GM21737 (cell line): ENCODE results near the gene AKAP8.
"Not testable (repeated sequence)": the region's sequence is repeated elsewhere in the genome, so short reads cannot be mapped to it uniquely, and the experiment has no call there.

Source experiments
- ATAC-seq: cut with Tn5 transposase; IDR thresholded peaks from one replicate; pipeline ENCODE4 v1.9.1; 2021; ENCODE audit warnings: mild to moderate bottlenecking, moderate library complexity; ENCODE audit not compliant: unreplicated experiment

The AKAP8 gene

DNA sequence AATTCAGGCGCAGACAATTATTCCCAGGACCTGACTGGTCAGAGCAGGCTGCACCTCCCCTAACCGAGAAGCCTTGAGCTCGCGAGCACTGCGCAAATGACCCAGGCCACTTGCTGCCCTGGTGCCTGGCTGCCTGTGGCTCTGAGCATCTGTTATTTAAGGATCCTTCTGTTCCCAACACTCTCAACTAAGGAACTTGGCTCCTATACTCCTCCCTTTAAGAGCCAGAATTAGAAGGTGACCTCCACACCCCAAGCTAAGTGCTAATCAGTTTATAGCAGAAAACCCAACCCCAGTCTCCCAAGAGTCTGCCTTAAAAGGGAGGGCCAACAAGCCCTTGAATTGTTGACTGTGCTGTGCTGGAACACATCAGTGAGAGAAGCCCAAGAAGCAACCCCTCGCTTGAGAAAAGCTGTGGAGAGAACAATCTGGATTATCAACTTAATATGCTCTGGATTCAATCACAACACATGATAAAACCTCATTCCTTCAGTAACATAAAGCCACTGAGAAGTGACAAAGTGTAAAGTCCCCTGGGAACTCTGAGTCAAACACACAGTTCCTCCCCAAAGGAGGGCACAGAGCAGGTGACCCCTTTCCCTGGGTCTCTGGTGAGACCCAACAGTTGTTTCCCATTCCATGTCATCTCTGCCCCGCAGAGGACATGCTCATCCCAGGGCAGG is 24.7 kb upstream of the AKAP8 start:
- no peak for ATAC-seq

DNA sequence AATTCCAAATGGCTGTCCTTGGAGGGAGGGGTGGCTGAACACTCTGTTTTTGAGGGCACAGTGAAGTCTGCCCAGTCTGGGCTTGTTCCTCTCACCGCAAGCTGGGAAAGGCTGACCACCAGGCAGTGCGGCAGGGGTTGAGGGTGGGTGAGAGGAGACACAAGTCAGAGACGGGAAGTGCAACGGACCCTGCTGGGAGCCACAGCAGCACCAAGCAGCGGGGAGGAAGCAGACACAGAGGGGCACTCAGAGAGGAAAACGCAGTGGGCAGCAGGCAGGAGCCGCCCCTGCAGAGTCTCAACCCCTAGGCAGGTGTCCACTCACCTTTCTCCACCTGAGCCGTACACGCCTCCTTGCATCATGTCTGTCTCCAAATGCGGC is 23.6 kb upstream of the AKAP8 start:
- no peak for ATAC-seq

DNA sequence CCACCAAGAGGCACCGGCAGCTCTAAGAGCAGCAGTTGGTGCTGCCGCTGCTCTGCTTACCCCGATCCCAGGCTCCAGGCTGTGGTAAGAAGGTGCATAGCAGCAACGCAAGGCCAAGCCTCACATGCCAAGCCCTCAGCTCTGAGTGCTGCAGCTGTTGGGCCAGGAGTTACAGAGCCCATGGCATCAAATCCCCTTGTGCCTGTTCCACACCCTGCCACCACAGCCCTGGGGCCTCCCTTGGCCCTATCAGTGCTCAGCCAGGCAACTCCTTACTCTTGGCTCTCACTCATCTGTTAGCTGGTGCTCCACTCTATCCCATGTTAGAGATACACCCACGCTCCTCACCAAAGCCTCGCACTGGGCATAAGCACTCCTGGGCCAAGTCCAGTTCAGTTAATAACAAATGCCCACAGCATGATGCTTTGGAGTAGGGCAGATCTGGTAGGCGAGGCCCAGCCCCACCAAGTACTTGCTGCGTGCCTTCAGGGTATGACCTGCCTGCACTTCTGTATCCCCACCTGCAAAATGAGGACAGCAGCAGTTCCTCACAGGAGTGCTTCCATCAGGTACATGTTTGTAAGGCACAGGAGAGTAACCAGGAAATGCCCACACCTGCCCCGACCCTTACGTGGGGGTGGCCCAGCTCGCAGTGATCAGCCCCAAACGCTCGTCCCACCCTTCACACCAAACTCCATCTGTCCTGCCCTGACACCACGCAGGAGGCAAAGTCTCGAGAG is 23.0 kb upstream of the AKAP8 start:
- no peak for ATAC-seq

DNA sequence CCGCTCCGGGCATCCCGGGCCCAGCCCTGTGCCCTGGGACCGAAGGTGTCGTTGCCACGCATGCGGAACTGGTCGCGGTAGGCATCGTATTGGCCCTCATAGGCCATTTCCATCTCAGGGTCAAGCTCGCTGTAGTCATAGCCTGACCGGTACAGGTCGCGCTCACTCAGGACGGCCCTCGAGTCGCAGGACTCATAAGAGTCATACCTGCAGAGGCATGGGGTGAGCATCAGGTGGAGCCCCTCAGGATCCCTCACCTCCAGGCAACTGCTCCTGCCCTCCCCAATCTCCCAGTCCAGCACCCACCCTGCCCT is 21.8 kb upstream of the AKAP8 start:
- ATAC-seq = no peak

DNA sequence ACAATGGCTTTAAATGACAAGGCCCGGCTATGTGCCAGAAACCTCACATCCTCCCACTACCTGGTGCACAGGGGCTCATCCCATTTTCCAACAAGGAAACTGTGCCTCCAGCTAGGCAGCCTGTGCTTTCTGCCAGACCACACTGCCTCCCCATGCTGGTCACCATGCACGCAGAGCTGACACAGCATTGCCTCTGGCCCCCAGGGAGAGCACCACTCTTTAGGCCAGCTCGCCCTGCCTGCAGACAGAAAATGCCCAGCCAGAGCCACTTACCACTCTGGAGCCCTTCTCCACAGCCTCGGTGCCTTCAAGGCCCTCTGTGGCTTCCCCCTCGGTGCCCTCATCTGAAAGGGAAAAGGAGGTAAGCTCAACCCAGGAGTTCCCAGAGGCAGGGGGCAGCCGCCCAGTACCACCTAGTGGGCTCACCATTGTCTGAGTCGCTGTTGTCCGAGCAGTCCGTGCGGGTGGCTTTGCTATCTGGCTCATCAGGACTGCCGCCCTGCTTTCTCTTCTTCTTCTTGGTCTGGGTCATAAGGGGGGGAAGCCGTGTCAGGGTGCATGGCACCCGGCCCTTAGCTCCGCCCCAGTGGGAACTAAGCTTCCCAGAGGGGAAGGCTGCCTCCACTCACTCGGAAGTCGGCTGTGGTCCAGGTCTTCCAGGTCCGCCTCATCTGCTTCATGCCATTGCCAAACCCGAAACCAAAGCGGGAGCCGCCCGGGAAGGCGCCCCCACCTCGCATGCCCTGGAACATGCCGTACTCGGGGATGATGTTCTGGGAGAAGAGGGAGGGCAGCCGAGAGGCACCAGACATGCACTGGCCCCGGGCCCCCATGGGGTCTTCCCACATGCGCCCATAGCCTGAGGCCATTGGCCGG is 21.2 kb upstream of the AKAP8 start:
- ATAC-seq = no peak

DNA sequence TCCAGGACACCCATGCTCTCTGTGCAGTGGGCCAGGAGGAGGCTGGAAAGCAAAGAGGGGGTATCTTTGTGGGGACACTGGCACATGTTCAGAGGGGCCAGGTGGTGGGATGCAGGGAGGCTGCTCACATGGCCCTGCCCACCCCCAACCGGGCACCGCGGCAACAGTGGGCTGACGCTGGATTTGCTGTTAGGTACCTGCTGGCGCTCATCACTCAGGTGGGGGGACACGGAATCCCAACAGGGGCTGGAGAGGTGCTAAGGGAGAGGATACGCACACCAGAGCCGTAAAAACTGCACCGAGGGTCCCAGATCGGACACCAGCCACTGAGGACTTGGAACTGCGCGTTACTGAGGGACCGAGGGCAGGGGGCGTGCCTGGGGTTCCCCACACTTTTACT is 20.0 kb upstream of the AKAP8 start:
- ATAC-seq = no peak

DNA sequence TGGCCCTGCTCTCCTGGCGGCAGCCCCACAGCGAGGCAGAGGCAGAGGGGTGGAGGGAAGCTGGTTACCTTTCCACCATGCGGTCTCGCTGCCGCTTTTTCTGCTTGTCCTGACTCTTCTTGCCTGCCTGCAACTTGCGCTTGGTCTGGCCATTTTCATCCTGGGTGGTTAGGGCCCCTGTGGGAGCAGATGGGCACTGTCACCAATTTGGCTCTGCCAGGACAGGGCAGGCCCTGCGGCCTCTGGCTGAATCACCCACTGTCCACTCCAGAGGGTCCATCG is 19.6 kb upstream of the AKAP8 start:
- no peak for ATAC-seq

DNA sequence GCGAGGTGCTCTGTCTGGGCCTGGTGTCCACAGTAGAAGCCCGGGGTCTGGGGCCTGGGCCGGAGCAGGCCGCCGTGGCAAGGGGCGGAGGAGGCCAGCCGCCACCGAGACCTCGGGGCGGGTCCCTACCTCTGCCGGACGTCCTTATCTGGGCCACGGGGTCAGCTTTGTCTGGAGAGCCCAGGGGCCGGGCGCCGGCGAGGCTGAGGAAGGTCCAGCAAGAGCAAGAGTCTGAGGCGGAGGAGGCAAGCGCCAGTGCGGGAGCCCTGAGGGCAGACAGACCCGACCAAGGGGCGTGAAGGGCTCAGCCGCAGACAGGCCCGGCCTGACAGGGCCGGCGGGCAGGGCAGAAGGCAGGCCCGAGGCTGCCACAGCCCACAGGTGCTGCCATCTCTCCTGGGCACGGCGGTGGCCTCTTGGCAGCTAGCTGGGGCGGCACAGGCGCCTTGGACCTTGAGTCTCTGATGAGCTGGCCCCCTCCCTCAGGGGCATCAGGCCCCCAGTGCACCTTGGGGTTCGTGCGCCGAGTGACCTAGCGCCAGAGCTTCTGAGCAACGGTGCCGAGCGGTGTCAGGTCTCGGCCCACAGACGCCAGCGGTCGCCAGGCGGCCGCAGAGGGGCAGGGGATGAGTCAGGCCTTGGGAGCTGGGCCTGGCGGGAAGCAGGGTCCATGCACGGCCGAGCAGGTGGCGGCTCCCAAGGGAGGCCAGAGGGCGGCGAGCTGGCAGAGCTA is 19.1 kb upstream of the AKAP8 start:
- ATAC-seq = no peak

DNA sequence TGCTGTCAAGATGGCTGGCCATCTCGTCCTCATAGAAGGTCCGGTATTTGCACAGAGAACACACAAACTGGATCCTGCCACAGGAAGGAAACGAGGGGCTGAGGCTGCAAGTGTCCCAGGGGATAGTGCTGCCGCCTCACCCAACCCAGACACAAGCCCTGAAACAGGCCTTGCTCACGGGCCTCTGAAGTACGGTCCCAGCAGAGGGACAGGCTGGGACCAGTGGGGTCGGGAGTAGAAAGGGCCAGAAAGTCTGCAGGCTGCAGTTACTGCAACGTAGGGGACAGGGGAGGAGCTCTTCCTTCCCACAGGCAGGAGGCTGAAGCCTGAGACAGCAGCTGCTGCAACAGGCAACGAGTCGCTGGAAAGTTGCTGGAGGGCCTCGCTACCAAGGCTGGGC is 18.2 kb upstream of the AKAP8 start:
- no peak for ATAC-seq

DNA sequence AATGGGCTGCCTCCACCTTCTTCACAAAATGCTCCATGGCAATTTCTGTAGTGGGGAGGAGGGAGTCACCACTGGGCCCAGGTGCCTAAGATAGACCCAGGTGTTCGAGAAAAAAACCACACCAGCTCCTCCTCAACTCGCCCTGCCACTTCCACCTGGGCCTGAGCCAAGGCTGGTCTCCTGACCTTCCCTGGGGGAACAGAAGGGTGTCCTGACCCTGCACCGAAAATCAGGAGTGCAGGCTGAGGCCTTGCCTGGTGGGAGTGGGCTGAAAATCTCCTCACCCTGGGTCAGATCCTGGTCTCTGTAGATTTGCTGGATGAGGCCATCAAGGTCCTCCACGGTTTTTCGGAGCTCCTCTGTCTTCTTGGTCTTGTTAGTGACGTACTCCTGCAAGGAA is 17.6 kb upstream of the AKAP8 start:
- ATAC-seq = no peak

DNA sequence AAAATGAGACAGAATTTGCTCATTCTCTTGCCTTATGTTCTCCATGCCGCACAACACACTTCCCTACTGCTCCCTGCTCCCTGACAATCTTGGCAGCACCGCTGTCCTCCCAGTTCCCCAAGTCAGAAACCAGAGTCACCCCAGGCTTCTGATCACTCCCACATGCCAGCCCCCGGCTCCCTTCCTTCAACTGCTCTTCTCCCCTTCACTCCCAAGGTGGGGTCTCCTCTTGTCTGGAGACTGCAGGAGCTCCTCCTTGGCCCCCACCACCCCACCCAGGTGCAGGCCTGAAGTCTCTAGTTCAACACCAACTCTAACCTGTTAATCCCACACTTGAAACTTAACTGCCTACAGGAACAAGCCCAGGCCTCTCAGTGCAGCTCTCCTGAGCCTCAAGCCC is 16.8 kb upstream of the AKAP8 start:
- no peak for ATAC-seq

DNA sequence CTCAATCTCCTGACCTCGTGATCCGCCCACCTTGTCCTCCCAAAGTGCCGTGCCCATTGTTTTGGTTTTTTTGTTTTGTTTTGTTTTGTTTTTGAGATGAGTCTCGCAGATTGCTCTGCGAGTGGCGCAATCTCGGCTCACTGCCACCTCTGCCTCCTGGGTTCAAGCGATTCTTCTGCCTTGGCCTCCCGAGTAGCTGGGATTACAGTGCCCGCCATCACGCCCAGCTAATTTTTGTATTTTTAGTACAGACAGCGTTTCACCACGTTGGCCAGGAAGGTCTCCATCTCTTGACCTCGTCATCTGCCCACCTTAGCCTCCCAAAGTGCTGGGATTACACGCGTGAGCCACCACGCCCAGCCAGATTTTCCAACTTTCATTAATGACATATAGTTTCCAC is 15.7 kb upstream of the AKAP8 start:
- not testable (repeated sequence) for ATAC-seq

DNA sequence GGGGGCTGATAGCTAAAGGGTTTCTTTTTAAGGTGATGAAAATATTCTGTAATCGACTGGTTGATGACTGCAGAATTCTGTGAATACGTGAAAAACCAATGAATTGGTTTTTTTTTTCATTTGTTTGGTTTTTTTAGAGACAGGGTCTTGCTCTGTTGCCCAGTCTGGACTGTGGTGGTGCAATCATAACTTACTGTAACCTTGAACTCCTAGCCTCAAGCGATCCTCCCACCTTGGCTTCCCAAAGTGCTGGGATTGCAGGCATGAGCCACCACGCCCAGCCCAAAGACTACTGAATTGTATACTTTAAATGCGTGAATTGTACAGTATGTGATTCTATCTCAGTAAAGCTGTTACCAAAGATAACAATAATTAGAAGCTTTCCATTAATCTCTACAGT is 14.8 kb upstream of the AKAP8 start:
- ATAC-seq = no peak

DNA sequence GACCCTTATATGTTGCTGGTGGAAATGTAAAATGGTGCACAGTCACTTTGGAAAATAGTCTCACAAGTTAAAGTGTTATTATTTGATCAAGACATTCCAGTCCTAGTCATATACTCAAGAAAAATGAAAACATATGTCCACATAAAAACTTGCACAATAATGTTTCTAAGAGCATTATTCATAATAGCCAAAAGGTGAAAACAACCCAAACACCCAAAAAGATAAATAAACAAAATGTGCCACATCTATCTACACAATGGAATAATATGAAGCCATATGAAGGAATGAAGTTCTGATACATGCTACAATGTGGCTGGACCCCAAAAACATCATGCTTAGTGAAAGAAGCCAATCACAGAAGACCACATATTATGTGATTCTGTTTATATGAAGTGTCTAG is 14.4 kb upstream of the AKAP8 start:
- ATAC-seq = no peak

DNA sequence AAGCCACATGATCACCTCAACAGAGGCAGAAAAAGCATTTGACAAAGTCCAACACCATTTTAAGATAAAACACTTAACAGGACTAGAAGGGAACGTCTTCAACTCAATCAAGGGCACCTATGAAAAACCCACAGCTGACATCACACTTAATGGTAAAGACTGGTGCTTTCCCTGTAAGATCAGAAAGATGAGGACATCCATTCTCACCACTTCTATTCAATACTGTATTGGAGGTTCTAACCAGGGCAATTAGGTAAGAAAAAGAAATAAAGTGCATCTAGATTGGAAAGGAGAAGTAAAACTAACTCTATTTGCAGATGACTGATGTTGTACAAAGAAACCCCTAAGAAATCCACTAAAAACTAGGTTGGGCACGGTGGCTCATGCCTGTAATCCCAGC is 11.2 kb upstream of the AKAP8 start:
- ATAC-seq = no peak

DNA sequence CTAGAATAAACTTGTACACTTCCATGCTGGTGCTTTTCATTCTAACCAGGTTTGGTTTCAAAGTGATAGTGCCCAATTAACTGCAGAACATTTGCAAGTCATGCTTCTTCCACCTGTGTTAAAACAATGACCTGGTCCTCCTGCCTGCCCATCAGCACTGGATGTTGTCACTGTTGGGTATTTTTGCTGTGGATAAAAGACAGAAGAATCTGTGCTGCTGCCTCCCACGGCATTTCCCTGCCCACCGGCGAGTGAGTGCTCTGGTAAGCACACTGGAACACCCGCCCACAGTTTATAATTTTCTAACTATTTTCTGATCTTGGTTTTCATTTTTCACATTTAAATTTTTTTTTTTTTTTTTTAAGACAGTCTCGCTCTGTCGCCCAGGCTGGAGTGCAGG is 2.3 kb upstream of the AKAP8 start:
- no peak for ATAC-seq

DNA sequence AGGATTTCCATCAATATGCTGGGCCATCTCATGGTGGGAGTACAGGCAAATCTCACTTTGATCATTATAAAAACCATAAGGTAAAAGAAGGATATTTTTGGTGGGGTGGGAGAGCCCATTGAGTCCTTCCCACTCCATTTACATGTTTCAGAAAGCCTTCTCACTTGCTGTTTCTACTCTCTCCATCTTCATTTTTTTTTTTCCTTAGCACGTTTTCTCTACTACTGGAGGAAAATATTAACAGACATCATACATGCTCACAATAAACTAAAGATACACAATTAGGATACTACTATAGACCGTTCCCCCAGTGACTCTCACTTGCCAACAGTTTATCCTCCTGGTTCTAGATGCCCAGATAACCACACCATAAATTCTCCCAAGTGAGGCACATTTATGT is 1.8 kb upstream of the AKAP8 start:
- ATAC-seq = no peak

DNA sequence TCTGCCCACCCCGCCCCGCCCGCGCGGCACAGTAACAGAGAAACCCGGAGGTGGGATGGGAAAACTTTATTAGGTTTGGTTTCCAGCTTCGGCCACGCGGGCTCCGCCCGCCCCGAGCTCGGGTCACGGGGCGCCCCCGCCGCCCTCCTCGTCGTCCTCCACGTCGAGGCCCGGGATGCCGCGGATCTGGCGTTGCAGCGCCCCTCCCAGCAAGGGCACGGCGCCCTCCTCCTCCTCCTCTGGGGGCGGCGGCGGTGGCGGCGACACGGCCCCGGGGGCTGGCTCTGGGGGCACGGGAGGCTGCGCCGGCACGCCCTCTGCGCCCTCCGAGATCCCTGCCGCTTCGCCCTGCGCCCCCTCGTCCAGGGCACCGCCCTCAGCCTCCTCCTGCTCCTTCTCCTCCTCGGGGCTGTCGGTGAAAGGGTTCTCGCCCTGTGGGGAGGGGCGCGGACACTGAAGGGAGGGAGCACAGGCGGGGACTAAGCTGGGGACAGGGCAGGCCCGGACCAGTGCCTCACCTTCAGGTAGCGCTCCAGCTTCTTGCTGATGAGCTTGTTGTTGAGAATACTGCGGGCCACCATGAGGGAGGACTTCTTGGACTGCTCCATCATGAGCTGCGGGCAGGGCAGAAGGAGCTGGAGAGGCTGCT is 536 bp upstream of the AKAP8 start:
- peak; percentile 21 for ATAC-seq

DNA sequence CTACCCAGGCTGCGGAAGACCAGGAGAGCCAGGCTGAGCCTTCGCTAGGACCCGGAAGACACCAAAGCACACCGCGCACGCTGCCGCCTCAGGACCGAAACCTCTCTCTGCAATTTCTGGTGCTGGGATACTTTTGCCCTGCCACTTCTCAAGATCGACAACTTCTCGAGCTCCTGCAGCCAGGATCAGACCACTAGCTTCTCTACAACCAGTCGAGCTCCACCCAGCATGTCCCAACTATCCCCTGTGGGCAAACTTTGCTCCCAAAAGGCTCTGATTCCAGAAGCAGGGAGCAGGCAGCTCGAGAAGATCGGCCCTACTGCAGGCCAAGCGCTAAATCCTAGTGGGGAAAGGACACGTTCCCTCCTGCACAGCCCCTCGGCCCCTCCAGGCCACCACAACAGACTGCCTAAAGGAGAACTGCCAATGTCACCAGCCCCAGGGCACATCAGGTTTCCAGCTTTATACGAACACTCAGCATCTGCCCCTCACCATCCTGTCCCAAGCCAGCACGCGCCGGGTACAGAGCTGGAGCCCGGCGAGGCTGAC is 979 bp downstream of the AKAP8 start:
- ATAC-seq = no peak

DNA sequence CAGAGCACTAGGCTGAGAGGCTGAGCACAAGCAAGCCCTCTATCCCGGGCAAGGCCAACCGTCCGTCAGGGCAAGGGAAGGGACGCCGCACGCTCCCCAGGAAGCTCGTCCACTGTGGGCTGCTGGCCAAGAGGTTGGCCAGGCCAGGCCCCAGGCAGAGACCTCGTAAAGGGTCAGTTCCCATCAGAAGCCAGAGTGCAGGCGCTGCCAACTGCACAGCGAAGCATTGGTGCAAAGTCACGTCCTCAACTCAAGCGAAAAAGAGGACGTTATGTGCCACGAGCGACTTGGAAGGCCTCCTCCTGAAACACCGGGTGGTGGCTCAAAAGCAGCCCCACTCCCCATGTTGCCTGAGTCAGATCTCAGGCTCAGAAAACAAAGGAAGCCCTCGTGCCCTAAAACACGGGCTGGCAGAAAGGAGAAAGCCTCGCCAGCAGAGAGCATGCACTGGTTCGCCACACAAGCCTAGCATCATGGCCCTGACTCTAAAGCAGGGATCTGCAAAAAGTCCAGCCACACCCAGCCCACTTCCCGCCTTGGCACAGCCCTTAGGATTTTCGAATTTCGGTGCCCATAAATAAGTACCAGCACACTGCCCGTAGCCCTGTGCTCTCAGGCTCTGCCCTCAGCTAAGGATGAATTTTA is 4.7 kb downstream of the AKAP8 start:
- ATAC-seq = no peak
